Measurements from ENCODE around the gene MSTO1. TPM values are rescaled to one million over a fixed set of nuclear protein-coding genes. Genes with fewer than 3 reads are reported as not detected.
"Not testable (repeated sequence)": the region's sequence is repeated elsewhere in the genome, so short reads cannot be mapped to it uniquely, and the experiment has no call there.

The MSTO1 gene
- 10 to 100 TPM; 21.4 to 60.0 (median 41.7) TPM for total RNA-seq
- polyA plus RNA-seq = 10 to 100 TPM; 19.8 to 33.6 (median 27.3) TPM
- long read RNA-seq, donor 1, partial matches to known transcripts = 0 of 2 reads
- long read RNA-seq, donor 1, other reads (novel, unspliced or antisense) = 0 of 2 reads
- long read RNA-seq, donor 2, partial matches to known transcripts = 0 of 2 reads
- long read RNA-seq, donor 2, other reads (novel, unspliced or antisense) = 0 of 2 reads

GRCh38 chr1:155609515-155610256 lies at the start of gene MSTO1:
TSS of gene MSTO1 (plus strand) at chr1:155610218. CDS start at chr1:155610249, 31 bp downstream.
- DNase-seq = peak; percentile 95
- peaks cover 0 to 6% (median 4%) of the 10 kb centered on the region in 6 donors for H3K4me1 ChIP-seq
- no peaks in the 10 kb centered on the region for H3K9me3 ChIP-seq
- peak within 1 kb of the TSS; percentile 55 to 94 (median 74) for H3K4me3 ChIP-seq
- peaks cover 0 to 20% (median 13%) of the 10 kb centered on the region in 6 donors for H3K36me3 ChIP-seq
- no peaks in the 10 kb centered on the region for H3K27me3 ChIP-seq (replicated peaks in 1 of 7)
- TF ChIP-seq POLR2AphosphoS5 (IDR thresholded peaks at IDR 0.05) (peak; percentile 84 to 87 (median 86)), POLR2A (IDR thresholded peaks at IDR 0.05) (no peak), CTCF (IDR thresholded peaks at IDR 0.05 in 8 of 11, conservative IDR thresholded peaks at IDR 0.05 in 3 of 11) (peak in 1 of 11 experiments; percentile 36)
- 7 to 13% (median 7%) methylated on average over 30 to 46 of the region's 47 CpGs for WGBS, 5 donors
- intact Hi-C loops (cut with DNase I; ENCODE audit: low total_unique reads) = no loop called here
- H3K27ac ChIP-seq = peak within 1 kb of the TSS; percentile 58 to 87 (median 80)

GRCh38 chr1:155561779-155562580 lies 48.0 kb upstream of the MSTO1 start:
- intact Hi-C loops (cut with DNase I; ENCODE audit: low total_unique reads); H3K27me3 ChIP-seq (replicated peaks in 1 of 7); H3K9me3 ChIP-seq: not testable (repeated sequence)
- peak; percentile 91 for DNase-seq
- WGBS, 5 donors = 0 to 1% (median 0%) methylated on average over 20 to 45 of the region's 56 CpGs
- H3K4me1 ChIP-seq = peaks cover 37 to 72% (median 62%) of the 10 kb centered on the region in 6 donors
- peak overlapping the region; percentile 95 to 99 (median 98) for H3K27ac ChIP-seq
- peak in 1 of 3 donors; percentile 4 for TF ChIP-seq POLR2AphosphoS5 (IDR thresholded peaks at IDR 0.05)
- peaks cover 0 to 25% (median 3%) of the 10 kb centered on the region in 6 donors for H3K36me3 ChIP-seq
- peak overlapping the region; percentile 66 to 96 (median 83) for H3K4me3 ChIP-seq

- peak; percentile 99 for DNase-seq
- WGBS, 5 donors = 0 to 1% (median 1%) methylated on average over 56 to 86 of the region's 87 CpGs
- Histone ChIP-seq H3K4me1 (peaks cover 33 to 64% (median 54%) of the 10 kb centered on the region in 6 donors), H3K27ac (peak within 1 kb of the TSS; percentile 95 to 99 (median 98)), H3K36me3 (peaks cover 0 to 33% (median 3%) of the 10 kb centered on the region in 6 donors), H3K27me3 (replicated peaks in 1 of 7) (no peaks in the 10 kb centered on the region), H3K9me3 (no peaks in the 10 kb centered on the region), H3K4me3 (peak within 1 kb of the TSS; percentile 66 to 96 (median 83))
- TF ChIP-seq POLR2AphosphoS5 (IDR thresholded peaks at IDR 0.05) = peak; percentile 97 to 99 (median 99)
- peak in 4 of 11 experiments; percentile 7 to 17 (median 14) for TF ChIP-seq CTCF (IDR thresholded peaks at IDR 0.05 in 8 of 11, conservative IDR thresholded peaks at IDR 0.05 in 3 of 11)
- TF ChIP-seq POLR2A (IDR thresholded peaks at IDR 0.05) = peak; percentile 76 to 95 (median 94)
- intact Hi-C loops (cut with DNase I; ENCODE audit: low total_unique reads) = no loop called here
Observed at GRCh38 chr1:155562581-155563376, 47.2 kb upstream of the MSTO1 start, which contains the start of gene ASH1L. TSS of gene ASH1L (minus strand) at chr1:155562803. CDS start at chr1:155521519, 41,284 bp downstream.

- not testable (repeated sequence) for DNase-seq
Observed at GRCh38 chr1:155563377-155564022, 46.5 kb upstream of the MSTO1 start.

More at GRCh38 chr1:155563377-155564022, 46.5 kb upstream of the MSTO1 start:
- 0 to 2% (median 1%) methylated on average over 9 to 19 of the region's 19 CpGs for WGBS, 5 donors
- H3K27me3 ChIP-seq (replicated peaks in 1 of 7); H3K9me3 ChIP-seq; intact Hi-C loops (cut with DNase I; ENCODE audit: low total_unique reads): not testable (repeated sequence)
- H3K36me3 ChIP-seq = peaks cover 0 to 31% (median 3%) of the 10 kb centered on the region in 6 donors
- H3K27ac ChIP-seq = peak overlapping the region; percentile 95 to 99 (median 98)
- peak overlapping the region; percentile 66 to 96 (median 83) for H3K4me3 ChIP-seq
- peaks cover 29 to 56% (median 47%) of the 10 kb centered on the region in 6 donors for H3K4me1 ChIP-seq

Data from spleen (tissue), 13 donors.